ENCODE data around the gene TRABD2B. TPM values are rescaled to one million over a fixed set of nuclear protein-coding genes. Genes with fewer than 3 reads are reported as not detected.

The TRABD2B gene
- total and polyA plus RNA-seq, 8 donors = 0.99 to 5.2 (median 3.3) TPM

DNA sequence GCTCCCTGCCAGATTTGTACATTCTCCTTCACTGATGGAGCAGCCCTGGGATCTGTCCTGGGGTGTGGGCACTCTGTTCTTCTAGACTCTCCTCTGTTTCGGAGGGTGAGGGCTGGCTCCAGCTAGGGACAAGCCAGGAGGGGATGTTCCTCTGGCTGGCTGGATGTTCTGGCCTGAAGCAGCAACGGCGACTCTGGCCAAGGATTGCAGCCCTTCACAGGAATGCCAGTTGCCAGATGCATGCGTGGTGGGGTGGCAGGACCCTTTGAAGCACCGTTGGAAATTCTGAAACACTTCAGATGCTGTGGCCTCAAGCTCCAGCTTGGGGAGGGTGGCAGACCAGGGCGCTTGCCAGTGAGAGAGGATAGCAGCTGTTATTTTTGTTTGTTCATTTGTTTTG lies 210.9 kb downstream of the TRABD2B start:
- peaks cover 3 to 4% of the 10 kb centered on the region in 2 donors for H3K4me1 ChIP-seq
- no peaks in the 10 kb centered on the region for H3K36me3 ChIP-seq
- intact Hi-C loops (cut with DNase I) = no loop called here
- no peak overlapping the region for H3K27ac ChIP-seq
- no peak overlapping the region for H3K4me3 ChIP-seq
- ATAC-seq (no peak), DNase-seq (peak in 1 of 4 donors; percentile 24)
- TF ChIP-seq, protein P1, sequence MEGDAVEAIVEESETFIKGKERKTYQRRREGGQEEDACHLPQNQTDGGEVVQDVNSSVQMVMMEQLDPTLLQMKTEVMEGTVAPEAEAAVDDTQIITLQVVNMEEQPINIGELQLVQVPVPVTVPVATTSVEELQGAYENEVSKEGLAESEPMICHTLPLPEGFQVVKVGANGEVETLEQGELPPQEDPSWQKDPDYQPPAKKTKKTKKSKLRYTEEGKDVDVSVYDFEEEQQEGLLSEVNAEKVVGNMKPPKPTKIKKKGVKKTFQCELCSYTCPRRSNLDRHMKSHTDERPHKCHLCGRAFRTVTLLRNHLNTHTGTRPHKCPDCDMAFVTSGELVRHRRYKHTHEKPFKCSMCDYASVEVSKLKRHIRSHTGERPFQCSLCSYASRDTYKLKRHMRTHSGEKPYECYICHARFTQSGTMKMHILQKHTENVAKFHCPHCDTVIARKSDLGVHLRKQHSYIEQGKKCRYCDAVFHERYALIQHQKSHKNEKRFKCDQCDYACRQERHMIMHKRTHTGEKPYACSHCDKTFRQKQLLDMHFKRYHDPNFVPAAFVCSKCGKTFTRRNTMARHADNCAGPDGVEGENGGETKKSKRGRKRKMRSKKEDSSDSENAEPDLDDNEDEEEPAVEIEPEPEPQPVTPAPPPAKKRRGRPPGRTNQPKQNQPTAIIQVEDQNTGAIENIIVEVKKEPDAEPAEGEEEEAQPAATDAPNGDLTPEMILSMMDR (IDR thresholded peaks at IDR 0.05) = no peak
- H3K27me3 ChIP-seq = no peaks in the 10 kb centered on the region
- H3K9me3 ChIP-seq = no peaks in the 10 kb centered on the region

DNA sequence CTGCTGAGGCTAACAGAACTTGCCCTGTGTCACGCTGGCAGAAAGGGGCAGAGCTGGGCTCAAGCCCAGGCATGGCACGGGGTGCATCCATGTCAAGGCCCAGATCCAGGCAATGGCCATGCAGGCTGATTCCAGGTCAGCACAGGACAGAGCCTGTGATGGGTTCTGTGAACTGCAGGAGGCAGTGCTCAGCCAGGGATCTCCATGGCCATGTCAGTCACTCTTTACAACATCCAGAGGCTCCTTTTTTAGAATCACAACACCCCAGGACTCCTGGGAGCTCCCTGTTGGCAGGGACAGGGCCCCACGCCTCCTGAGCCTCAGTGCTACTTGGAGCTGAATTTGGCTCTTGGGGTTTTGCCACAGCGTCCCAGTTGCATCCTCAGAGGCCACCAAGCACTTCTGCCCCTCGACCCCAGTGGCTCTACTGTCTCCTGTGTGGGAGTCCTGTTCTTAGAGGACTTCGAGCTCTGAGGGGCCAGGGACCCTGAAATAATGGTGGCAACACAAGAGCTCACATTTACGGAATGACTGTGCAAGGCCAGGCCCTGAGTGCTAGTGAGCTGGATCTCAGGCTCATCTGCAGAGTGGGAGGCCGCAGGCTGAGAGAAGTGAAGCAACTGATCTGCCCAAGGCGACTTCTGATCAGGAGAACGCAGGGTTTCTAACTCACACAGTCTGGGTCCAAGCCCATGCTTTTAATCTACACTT lies 211.5 kb downstream of the TRABD2B start:
- peak; percentile 39 for ATAC-seq
- no peak overlapping the region for H3K27ac ChIP-seq
- H3K9me3 ChIP-seq = no peaks in the 10 kb centered on the region

DNA sequence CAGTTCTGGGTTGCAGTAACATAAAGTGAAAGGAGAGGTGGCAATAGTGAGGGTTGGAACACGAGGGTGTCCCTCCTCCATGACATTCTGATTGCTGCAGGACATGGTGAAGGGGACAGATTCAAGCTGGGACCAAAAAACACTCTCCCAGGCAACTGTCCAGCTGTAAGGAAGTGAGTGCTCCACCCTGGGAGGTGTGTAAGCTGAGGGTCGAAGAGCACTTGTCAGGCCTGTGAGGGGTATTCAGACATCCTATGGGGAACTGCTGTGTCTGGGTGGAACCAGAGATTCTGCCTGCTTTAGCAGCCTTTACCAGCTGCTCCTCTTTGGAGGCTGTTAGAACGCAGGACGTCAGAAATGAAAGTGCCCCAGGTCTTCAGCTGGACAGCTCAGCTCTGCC lies 212.1 kb downstream of the TRABD2B start:
- Histone ChIP-seq H3K9me3 (no peaks in the 10 kb centered on the region), H3K36me3 (no peaks in the 10 kb centered on the region), H3K27ac (no peak overlapping the region), H3K4me1 (peaks cover 3 to 4% of the 10 kb centered on the region in 2 donors), H3K4me3 (no peak overlapping the region), H3K27me3 (no peaks in the 10 kb centered on the region)
- intact Hi-C loops (cut with DNase I) = no loop called here
- no peak for ATAC-seq
- no peak for DNase-seq
- TF ChIP-seq, protein P1 (IDR thresholded peaks at IDR 0.05) = no peak

More for the DNA sequence above, 211.5 kb downstream of the TRABD2B start:
- Histone ChIP-seq H3K4me3 (no peak overlapping the region), H3K4me1 (peaks cover 3 to 4% of the 10 kb centered on the region in 2 donors), H3K36me3 (no peaks in the 10 kb centered on the region), H3K27me3 (no peaks in the 10 kb centered on the region)
- intact Hi-C loops (cut with DNase I) = no loop called here
- TF ChIP-seq, protein P1 (IDR thresholded peaks at IDR 0.05) = no peak
- DNase-seq = peak in 1 of 4 donors; percentile 39

DNA sequence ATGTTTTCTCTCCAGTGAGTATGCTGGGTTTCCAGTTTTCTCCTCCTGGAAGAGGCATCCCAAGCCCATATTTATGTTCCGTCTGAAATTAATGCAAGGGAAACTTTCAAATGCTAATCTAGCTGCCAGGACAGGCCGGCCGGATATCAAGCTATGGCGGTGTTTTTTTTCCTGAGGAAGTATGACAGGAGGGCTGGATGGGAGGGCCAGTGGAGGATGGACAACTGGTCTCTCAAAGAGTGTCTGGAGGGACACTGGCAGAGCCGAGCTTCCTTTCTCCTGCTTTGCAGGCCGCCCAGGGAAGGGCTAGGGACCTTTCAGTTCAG lies 212.7 kb downstream of the TRABD2B start:
- intact Hi-C loops (cut with DNase I) = no loop called here
- TF ChIP-seq, protein P1 (IDR thresholded peaks at IDR 0.05) = no peak
- peaks cover 3 to 4% of the 10 kb centered on the region in 2 donors for H3K4me1 ChIP-seq
- DNase-seq (no peak), ATAC-seq (no peak)
- no peaks in the 10 kb centered on the region for H3K27me3 ChIP-seq
- no peaks in the 10 kb centered on the region for H3K9me3 ChIP-seq
- no peaks in the 10 kb centered on the region for H3K36me3 ChIP-seq
- H3K4me3 ChIP-seq = no peak overlapping the region
- no peak overlapping the region for H3K27ac ChIP-seq

DNA sequence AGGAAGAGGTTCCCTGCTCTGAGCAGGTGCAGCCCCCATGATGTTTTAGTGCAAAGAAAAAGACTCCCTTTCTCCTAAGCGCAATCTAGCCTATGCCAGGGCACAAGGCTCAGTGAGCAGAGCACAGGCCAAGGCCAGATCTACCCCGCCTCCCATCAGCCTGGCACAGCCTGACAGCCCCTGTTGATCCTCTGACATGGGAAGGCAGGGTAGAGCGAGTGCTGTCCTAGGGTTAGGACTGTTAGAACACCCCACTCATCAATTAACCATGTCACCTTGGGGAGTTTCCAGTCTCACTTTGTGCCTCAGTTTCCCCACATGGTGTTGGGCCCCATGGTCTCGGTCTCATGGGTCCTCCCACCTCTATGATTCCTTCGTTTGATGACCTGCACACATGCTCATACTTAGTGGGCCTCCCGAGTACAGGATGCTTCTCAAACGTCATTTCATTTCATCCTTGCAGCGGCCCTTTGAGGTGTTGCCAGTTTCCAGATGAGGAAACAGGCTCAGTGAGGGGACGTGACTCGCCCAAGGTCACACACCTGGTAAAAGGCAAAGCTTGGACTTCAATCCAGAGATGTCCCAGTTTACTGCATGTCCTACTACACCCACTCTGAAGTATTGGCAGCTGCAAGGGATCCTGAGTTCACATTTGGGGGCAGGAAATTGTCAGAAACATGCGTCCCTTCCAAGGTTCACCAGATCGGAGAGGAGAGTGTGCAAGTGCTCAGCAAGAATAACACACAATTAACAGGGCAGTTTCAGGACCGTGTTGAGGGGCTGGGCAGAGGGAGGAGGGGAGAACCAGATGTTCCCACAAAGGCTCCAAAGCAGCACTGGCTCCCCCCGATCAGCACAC lies 213.3 kb downstream of the TRABD2B start:
- TF ChIP-seq, protein P1 (IDR thresholded peaks at IDR 0.05) = no peak
- Histone ChIP-seq H3K4me1 (peaks cover 3 to 4% of the 10 kb centered on the region in 2 donors), H3K36me3 (no peaks in the 10 kb centered on the region), H3K4me3 (no peak overlapping the region), H3K9me3 (no peaks in the 10 kb centered on the region), H3K27me3 (no peaks in the 10 kb centered on the region), H3K27ac (no peak overlapping the region)
- intact Hi-C loops (cut with DNase I) = no loop called here
- DNase-seq (peak in 1 of 4 donors; percentile 38), ATAC-seq (no peak)
